ELR (cell line): ENCODE measurements around the gene NIPBL.
"Not testable (repeated sequence)": the region's sequence is repeated elsewhere in the genome, so short reads cannot be mapped to it uniquely, and the experiment has no call there.

Experiments
- DNase-seq: peaks from one replicate; pipeline ENCODE4 v3.0.0-alpha.2; 2015; ENCODE audit warnings: low read depth

NIPBL gene, protein sequence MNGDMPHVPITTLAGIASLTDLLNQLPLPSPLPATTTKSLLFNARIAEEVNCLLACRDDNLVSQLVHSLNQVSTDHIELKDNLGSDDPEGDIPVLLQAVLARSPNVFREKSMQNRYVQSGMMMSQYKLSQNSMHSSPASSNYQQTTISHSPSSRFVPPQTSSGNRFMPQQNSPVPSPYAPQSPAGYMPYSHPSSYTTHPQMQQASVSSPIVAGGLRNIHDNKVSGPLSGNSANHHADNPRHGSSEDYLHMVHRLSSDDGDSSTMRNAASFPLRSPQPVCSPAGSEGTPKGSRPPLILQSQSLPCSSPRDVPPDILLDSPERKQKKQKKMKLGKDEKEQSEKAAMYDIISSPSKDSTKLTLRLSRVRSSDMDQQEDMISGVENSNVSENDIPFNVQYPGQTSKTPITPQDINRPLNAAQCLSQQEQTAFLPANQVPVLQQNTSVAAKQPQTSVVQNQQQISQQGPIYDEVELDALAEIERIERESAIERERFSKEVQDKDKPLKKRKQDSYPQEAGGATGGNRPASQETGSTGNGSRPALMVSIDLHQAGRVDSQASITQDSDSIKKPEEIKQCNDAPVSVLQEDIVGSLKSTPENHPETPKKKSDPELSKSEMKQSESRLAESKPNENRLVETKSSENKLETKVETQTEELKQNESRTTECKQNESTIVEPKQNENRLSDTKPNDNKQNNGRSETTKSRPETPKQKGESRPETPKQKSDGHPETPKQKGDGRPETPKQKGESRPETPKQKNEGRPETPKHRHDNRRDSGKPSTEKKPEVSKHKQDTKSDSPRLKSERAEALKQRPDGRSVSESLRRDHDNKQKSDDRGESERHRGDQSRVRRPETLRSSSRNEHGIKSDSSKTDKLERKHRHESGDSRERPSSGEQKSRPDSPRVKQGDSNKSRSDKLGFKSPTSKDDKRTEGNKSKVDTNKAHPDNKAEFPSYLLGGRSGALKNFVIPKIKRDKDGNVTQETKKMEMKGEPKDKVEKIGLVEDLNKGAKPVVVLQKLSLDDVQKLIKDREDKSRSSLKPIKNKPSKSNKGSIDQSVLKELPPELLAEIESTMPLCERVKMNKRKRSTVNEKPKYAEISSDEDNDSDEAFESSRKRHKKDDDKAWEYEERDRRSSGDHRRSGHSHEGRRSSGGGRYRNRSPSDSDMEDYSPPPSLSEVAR (N-terminal part only)

GRCh38 chr5:36876299-36876964, at the start of gene NIPBL:
Gene NIPBL, plus strand, starts transcription at chr5:36876769. Its CDS starts 76,928 bp downstream, at chr5:36953697.
- DNase-seq: peak; percentile 97

- no peak for DNase-seq
Observed at GRCh38 chr5:36832274-36832673, 44.3 kb upstream of the NIPBL start.

GRCh38 chr5:36836831-36837230, 39.7 kb upstream of the NIPBL start:
- DNase-seq: no peak

GRCh38 chr5:36839489-36840476, 36.8 kb upstream of the NIPBL start:
- DNase-seq: no peak

GRCh38 chr5:36841677-36842076, 34.9 kb upstream of the NIPBL start:
- DNase-seq: no peak

DNA sequence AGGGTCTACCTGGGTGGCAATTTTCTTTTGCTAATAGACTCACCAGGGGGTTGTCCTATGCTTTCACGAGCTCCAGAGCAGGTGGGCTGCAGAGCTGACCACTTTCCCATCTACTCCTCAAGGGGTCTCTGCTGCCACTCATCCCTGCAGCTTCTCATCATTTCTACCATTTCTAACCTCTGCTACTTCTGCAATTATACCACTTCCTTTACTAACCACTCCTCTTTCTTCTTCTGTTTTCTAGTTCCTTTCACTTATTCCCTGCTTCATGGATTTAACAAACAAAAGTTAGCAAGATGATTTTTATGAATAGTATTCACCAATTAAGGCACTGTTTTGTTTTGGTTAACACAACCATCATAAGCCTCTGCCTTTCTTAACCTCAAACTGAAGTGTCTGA, 34.5 kb upstream of the NIPBL start:
- no peak for DNase-seq

- DNase-seq: no peak
Observed at GRCh38 chr5:36844305-36844704, 32.3 kb upstream of the NIPBL start.

- DNase-seq: not testable (repeated sequence)
Observed at GRCh38 chr5:36848545-36848944, 28.0 kb upstream of the NIPBL start.

GRCh38 chr5:36852903-36853302, 23.7 kb upstream of the NIPBL start:
- not testable (repeated sequence) for DNase-seq

DNA sequence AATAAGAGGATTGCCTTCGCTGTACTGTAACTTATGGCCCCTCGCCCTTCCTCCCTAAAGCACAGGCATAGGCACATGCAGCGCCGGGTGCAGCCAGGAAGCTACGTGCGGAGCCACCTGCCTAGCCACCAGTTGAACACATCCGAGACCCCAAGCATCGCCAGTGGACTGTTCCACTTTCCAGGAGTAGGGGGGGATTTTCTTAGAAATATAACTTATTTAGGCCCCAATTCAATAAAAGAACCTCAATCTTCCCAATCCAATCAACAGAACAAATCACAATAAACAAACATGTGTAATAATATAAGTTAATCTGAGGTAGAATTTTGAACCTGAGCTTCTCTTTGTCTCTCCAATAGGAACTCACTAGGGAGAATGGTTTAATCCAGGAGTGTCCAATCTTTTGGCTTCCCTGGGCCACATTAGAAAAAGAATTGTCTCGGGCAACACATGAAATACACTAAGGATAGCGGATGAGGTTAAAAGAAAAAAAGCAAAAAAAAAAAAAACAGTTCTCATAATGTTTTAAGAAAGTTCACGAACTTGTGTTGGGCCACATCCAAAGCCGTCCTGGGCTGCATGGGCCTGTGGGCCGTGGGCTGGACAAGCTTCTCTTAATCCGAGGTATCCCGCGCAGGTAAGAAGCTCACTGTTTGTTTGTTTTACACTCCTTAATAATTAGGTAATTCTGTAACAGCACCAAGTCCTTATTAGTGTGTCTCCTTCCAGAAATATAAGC, 22.0 kb upstream of the NIPBL start:
- DNase-seq: no peak

DNA sequence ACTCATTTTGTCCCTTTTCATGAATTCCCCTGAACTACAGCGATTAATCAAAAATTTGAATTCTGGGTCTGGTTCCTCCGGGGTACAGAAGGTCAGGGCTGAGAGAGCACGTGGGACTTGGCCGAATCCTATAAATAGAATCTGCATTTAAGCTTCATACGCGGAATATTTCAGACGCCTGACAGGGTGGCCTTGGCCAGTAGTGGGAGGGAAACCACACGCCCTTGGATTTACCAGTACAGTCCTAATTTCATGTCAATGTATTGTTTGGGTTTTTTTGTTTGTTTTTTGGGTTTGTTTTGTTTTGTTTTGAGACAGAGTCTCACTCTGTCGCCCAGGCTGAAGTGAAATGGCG, 21.5 kb upstream of the NIPBL start:
- DNase-seq: no peak

GRCh38 chr5:36861871-36862270, 14.7 kb upstream of the NIPBL start:
- peak; percentile 19 for DNase-seq

DNA sequence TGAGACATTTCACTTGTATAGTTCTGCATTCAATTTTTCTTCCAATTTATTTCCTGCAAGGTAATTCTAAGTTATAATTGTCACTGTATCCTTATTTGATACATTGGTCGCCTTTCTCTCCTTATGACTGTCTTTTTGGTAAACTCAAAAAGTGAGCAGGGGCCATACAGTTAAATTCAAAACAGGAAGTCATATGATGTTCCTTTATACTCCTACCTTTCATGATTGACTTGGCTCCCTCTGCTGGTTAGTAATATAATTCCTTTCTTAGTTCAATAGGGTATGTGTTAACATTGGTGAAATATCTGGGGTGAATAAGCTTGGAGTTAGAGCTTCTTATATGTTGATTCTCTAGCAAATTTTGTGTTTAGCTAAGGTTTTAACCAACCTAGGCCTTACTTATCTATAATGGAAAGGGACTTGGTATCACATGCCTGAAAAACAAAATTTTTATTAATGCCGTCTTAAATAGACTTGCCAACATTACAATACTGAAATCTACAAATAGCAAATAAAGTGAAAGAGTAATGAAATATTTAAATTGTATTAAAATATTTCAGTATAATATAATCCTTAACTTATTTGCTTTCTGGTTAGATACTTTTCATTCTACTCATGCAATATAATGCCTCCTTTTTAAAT, 6.0 kb upstream of the NIPBL start:
- peak; percentile 83 for DNase-seq

- peak; percentile 12 for DNase-seq
Observed at GRCh38 chr5:36874465-36874864, 2.1 kb upstream of the NIPBL start.

DNA sequence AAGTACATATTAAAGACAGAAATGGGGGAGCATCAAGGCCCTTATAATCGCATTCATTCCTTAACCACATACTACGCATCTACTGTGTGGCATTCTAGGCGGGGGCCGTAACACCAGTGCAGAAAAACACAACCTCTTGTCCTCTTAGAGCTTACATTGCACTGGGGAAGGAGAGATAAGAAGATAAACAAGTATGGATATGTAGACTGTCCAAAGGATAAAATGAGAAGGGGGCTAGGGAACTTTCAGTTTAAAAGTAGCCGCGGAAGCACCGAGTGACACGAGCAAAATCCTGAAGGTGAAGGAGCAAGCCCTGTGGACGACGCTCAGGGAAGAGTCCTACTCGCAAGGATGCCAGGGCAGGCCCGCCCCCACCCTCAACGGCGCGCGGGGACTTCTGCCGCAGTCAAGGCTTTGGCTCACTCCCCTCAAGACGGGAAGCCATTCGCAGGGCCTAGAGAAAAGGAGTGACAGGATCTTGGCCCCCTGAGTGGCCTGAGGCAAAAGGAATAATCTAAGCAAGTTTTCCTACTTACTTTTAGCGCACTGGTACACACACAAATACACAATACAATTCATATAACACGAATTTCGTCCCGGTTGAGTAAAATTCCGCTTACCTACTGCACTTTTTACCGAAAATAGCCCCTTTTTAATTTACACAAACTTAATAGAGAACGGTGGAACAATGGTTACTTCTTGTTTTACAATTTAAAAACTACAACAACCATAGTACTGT, 1.3 kb upstream of the NIPBL start:
- peak; percentile 83 for DNase-seq

DNA sequence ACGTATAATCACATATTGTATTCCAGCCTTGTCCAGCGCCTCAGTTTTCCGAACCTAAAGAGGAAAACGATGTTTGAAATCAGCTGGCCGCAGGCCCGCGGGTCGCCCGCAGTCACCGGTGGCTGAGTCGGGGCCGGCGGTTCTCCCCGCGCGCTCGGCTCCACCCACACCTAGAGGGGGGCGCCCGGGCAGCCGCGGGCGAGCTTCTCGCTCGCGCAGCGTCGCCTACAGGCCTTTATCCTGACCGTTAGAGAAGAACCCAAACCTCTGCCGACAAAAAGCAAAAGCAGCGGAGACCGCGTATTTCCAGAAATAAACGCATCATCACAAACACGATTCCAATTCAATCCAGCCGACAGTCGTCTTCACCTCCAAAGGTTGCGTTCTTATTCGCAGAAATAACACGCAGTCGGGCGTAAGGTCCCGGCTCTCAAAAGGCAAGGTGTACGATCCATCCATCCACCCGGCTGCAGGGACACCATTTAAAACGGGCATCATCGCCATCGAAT, 725 bp upstream of the NIPBL start:
- peak; percentile 88 for DNase-seq

- DNase-seq: peak; percentile 70
Observed at GRCh38 chr5:36876965-36877666, 547 bp downstream of the NIPBL start.
